ENCODE data around the gene LSM14A.

The LSM14A gene

GRCh38 chr19:34259367-34260095 lies 87.2 kb downstream of the LSM14A start:
- no peak for DNase-seq

- DNase-seq: no peak
Observed at GRCh38 chr19:34260771-34261173, 88.5 kb downstream of the LSM14A start.

- DNase-seq: no peak
Observed at GRCh38 chr19:34261334-34262109, 89.2 kb downstream of the LSM14A start.

- no peak for DNase-seq
Observed at GRCh38 chr19:34263745-34264237, 91.5 kb downstream of the LSM14A start.

- DNase-seq: no peak
Observed at GRCh38 chr19:34265221-34265650, 92.9 kb downstream of the LSM14A start.

GRCh38 chr19:34269081-34269480 lies 96.8 kb downstream of the LSM14A start:
- DNase-seq: no peak

- DNase-seq: no peak
Observed at GRCh38 chr19:34269489-34269888, 97.2 kb downstream of the LSM14A start.

- DNase-seq: no peak
Observed at GRCh38 chr19:34269968-34270621, 97.8 kb downstream of the LSM14A start.

- no peak for DNase-seq
Observed at GRCh38 chr19:34273121-34273520, 100.8 kb downstream of the LSM14A start.

GRCh38 chr19:34274284-34274826 lies 102.1 kb downstream of the LSM14A start:
- no peak for DNase-seq

- no peak for DNase-seq
Observed at GRCh38 chr19:34274827-34275625, 102.7 kb downstream of the LSM14A start.

GRCh38 chr19:34275705-34276104 lies 103.4 kb downstream of the LSM14A start:
- DNase-seq: no peak

GRCh38 chr19:34276614-34277013 lies 104.3 kb downstream of the LSM14A start:
- no peak for DNase-seq

- DNase-seq: no peak
Observed at GRCh38 chr19:34277244-34277643, 104.9 kb downstream of the LSM14A start.

GRCh38 chr19:34278783-34279182 lies 106.5 kb downstream of the LSM14A start:
- DNase-seq: no peak

All from right forelimb (tissue), 1 donor.